HepG2 (cell line): ENCODE measurements around the gene SLC22A4. TPM values are rescaled to one million over a fixed set of nuclear protein-coding genes. Genes with fewer than 3 reads are reported as not detected.

Experiments
- ATAC-seq: fragments of 200-7000 bp; cut with Tn5 transposase; 3 replicates; pipeline ENCODE4 v1.9.1; 2020; ENCODE audit warnings: mild to moderate bottlenecking, moderate library complexity
- BruUV-seq: library from RNA; stranded (reverse); fragments of 400-500 nt; replicated peaks from 2 replicates; lab custom pipeline; 2021; lab: Mats Ljungman, UMichigan
- CTCF ChIA-PET: fragments of 300-600 bp; formaldehyde crosslinking; extraction: SDS; loops from one replicate; lab custom pipeline; 2021; ENCODE audit warnings: low total read pairs, inconsistent platforms, low intra/inter-chr PET ratio; lab: Yijun Ruan, JAX
- POLR2A ChIA-PET: fragments of 350-600 bp; sonication (Branson Sonifier 250); formaldehyde crosslinking; loops from one replicate; lab custom pipeline; 2020; ENCODE audit warnings: antibody characterized with exemption, inconsistent platforms; lab: Yijun Ruan, JAX
- DNase-seq: peaks from one replicate; pipeline ENCODE4 v3.0.0-alpha.2; 2015; ENCODE audit warnings: low spot score
- FAIRE-seq: peaks from 3 replicates; lab custom pipeline; 2011; peaks lifted over from hg19 to GRCh38; lab: Jason Lieb, UNC
- H2AFZ ChIP-seq: one replicate; pipeline ENCODE4 v1.6.1; 2011; ENCODE audit warnings: low read length, inconsistent platforms
- H3K27ac ChIP-seq: fragments of 300-600 bp; 3 replicates; pipeline ENCODE4 v1.8.0; 2011; ENCODE audit warnings: mixed run types, mild to moderate bottlenecking, mixed read lengths, low read length, inconsistent platforms; ENCODE audit not compliant: insufficient read depth; ENCODE audit errors: extremely low read length
- H3K27me3 ChIP-seq, 2 experiments: fragments of 200-600 bp in 1 of 2; 2 replicates in 1 of 2; 3 replicates in 1 of 2; pipeline versions ENCODE4 v1.6.0 to v1.8.0; 2011; ENCODE audit warnings: low read length in 2 of 2, mild to moderate bottlenecking in 2 of 2, moderate library complexity in 2 of 2, inconsistent platforms in 1 of 2; ENCODE audit not compliant: insufficient read depth in 2 of 2, control insufficient read depth in 1 of 2
- H3K36me3 ChIP-seq, 2 experiments: fragments of 200-600 bp in 1 of 2; replicated peaks in 1 of 2; 2 replicates in 1 of 2; 3 replicates in 1 of 2; pipeline versions ENCODE4 v1.5.1 to v1.8.0; 2011; ENCODE audit warnings: low read length in 2 of 2, inconsistent platforms in 1 of 2; ENCODE audit not compliant: insufficient read depth in 2 of 2, control insufficient read depth in 1 of 2
- H3K4me1 ChIP-seq: 2 replicates; pipeline ENCODE4 v1.5.1; 2012; ENCODE audit warnings: low read length, inconsistent platforms; ENCODE audit not compliant: insufficient read depth
- H3K4me2 ChIP-seq: 2 replicates; pipeline ENCODE4 v1.6.0; 2011; ENCODE audit warnings: low read depth, low read length, inconsistent platforms
- H3K4me3 ChIP-seq, 3 experiments: fragments of 200-600 bp in 1 of 3; sonication (generic), shearing (Covaris generic) in 1 of 3; replicated peaks in 1 of 3; 2 replicates each; pipeline ENCODE4 v1.5.1; 2011 to 2016; ENCODE audit warnings: low read length in 3 of 3, inconsistent platforms in 2 of 3, low read depth in 2 of 3, mild to moderate bottlenecking in 2 of 3, control low read depth in 1 of 3, mixed read lengths in 1 of 3; ENCODE audit not compliant: insufficient read depth in 1 of 3
- H3K79me2 ChIP-seq: one replicate; pipeline ENCODE4 v1.6.1; 2011; ENCODE audit warnings: low read length, inconsistent platforms; ENCODE audit not compliant: insufficient read depth
- H3K9ac ChIP-seq: 2 replicates; pipeline ENCODE4 v1.6.0; 2011; ENCODE audit warnings: mild to moderate bottlenecking, low read depth, low read length, inconsistent platforms; ENCODE audit not compliant: insufficient read depth
- H3K9me3 ChIP-seq: 2 replicates; pipeline ENCODE4 v1.5.1; 2012; ENCODE audit warnings: mild to moderate bottlenecking, low read length
- H4K20me1 ChIP-seq: 2 replicates; pipeline ENCODE4 v1.6.0; 2011; ENCODE audit warnings: inconsistent platforms, mild to moderate bottlenecking, low read length, moderate library complexity; ENCODE audit not compliant: insufficient read depth
- CHD2 ChIP-seq: IDR thresholded peaks from 2 replicates; pipeline ENCODE4 v1.6.1; 2011; ENCODE audit warnings: low read depth, low read length, improper control_type of control experiment
- MLLT10 ChIP-seq: sonication (generic); formaldehyde crosslinking; IDR thresholded peaks from 2 replicates; pipeline ENCODE4 v1.4.0; 2020; ENCODE audit warnings: missing genetic modification reagents
- RBAK ChIP-seq: sonication (generic); formaldehyde crosslinking; IDR thresholded peaks from 2 replicates; pipeline ENCODE4 v1.5.1; 2020; ENCODE audit warnings: mild to moderate bottlenecking, missing genetic modification reagents
- REST ChIP-seq, 2 experiments: IDR thresholded peaks; 2 replicates each; pipeline ENCODE4 v1.6.1; 2011 to 2012; ENCODE audit warnings: low read length in 2 of 2, borderline replicate concordance in 1 of 2, low read depth in 1 of 2, mild to moderate bottlenecking in 1 of 2, moderate library complexity in 1 of 2
- SMAD1 ChIP-seq: sonication (generic); formaldehyde crosslinking; IDR thresholded peaks from 2 replicates; pipeline ENCODE4 v1.4.0; 2020; ENCODE audit warnings: missing genetic modification reagents, low read depth, mild to moderate bottlenecking, borderline replicate concordance
- TFE3 ChIP-seq: IDR thresholded peaks from 2 replicates; pipeline ENCODE4 v1.6.1; 2016
- ZNF513 ChIP-seq: sonication (generic); formaldehyde crosslinking; conservative IDR thresholded peaks from 2 replicates; pipeline ENCODE4 v1.5.0; 2020; ENCODE audit warnings: missing genetic modification reagents
- ZUFSP ChIP-seq: sonication (generic); formaldehyde crosslinking; IDR thresholded peaks from 2 replicates; pipeline ENCODE4 v1.9.0; 2021; ENCODE audit warnings: missing genetic modification reagents, mild to moderate bottlenecking, borderline replicate concordance
- WGBS: methylation state at CpG from one replicate; pipeline ENCODE4 v1.1.6; 2017; ENCODE audit warnings: low lambda C conversion rate; 5-methylcytosine and 5-hydroxymethylcytosine counted together
- in situ Hi-C: cut with HindIII; loops from 2 replicates; pipeline ENCODE4 v1.10.0; 2017; ENCODE audit warnings: low pct_unique_long_range_greater_than_20kb; ENCODE audit not compliant: extremely low pct_ligation_motif_present
- intact Hi-C: fragments of 100-400 bp; cut with micrococcal nuclease; formaldehyde crosslinking; loops from one replicate; pipeline ENCODE4 v1.10.0; 2022; ENCODE audit not compliant: unreplicated experiment
- polyA plus RNA-seq, 8 experiments: library from polyadenylated mRNA; depleted of rRNA in 3 of 8; stranded (reverse) in 7 of 8; unstranded in 1 of 8; fragments of >200 nt; fragmentation: Illumina TruSeq in 4 of 8; extraction: Trizol in 4 of 8; gene quantifications; 2 replicates each; pipeline versions ENCODE4 v1.2.1 to v1.2.3, GENCODE V29; 2011 to 2016; ENCODE audit warnings: low read depth in 4 of 8, missing spikeins in 1 of 8, mixed read lengths in 1 of 8; ENCODE audit not compliant: insufficient read depth in 1 of 8
- total RNA-seq, 5 experiments: library from RNA; depleted of rRNA; stranded (reverse); fragments of >200 nt; fragmentation: Illumina TruSeq; extraction: Trizol; gene quantifications; 2 replicates each; pipeline ENCODE4 v1.2.3, GENCODE V29; 2016; ENCODE audit warnings: low read depth in 1 of 5

Gene SLC22A4
- total and polyA plus RNA-seq, 2 of the 13 experiments (the other 11 are each of a cell fraction or from before 2014, with no cell fraction given) = 0.33 to 0.62 TPM

GRCh38 chr5:132289097-132289496 is 5.1 kb upstream of the SLC22A4 start:
- no peak overlapping the region for H3K4me3 ChIP-seq
- in situ Hi-C loops = no loop called here
- no peaks in the 10 kb centered on the region for H3K79me2 ChIP-seq
- 72% methylated on average over 3 of the region's 3 CpGs for WGBS
- H3K9me3 ChIP-seq = no peaks in the 10 kb centered on the region
- no peak overlapping the region for H2AFZ ChIP-seq
- FAIRE-seq (no peak), ATAC-seq (no peak), DNase-seq (no peak)
- no peaks in the 10 kb centered on the region; a peak in 1 of 5 replicates for H3K27me3 ChIP-seq
- ChIA-PET POLR2A (no interaction called here), CTCF (no interaction called here)
- no peak overlapping the region for H3K4me2 ChIP-seq
- BruUV-seq = no TSS peak
- H3K36me3 ChIP-seq = no peaks in the 10 kb centered on the region
- peaks cover 9% of the 10 kb centered on the region for H3K4me1 ChIP-seq
- no peak for TF ChIP-seq MLLT10 (CRISPR knock-in tag)
- TF ChIP-seq REST (IDR thresholded peaks at IDR 0.05; ENCODE audit: borderline replicate concordance in 1 of 2, low read depth in 1 of 2, low read length in 2 of 2) = no peak
- TF ChIP-seq RBAK (CRISPR knock-in tag) = no peak
- no peak for TF ChIP-seq ZUFSP (CRISPR knock-in tag)
- no peak for TF ChIP-seq CHD2
- no peak for TF ChIP-seq SMAD1 (CRISPR knock-in tag)
- TF ChIP-seq TFE3 (CRISPR knock-in tag) = no peak
- TF ChIP-seq ZNF513 (CRISPR knock-in tag) = no peak
- TF ChIP-seq, all 625 proteins: peak for 0
- Histone ChIP-seq H3K9ac (no peak overlapping the region), H4K20me1 (no peaks in the 10 kb centered on the region), H3K27ac (no peak overlapping the region)
- intact Hi-C loops = no loop called here
